Measurements from ENCODE around the gene GPC5.

DNA sequence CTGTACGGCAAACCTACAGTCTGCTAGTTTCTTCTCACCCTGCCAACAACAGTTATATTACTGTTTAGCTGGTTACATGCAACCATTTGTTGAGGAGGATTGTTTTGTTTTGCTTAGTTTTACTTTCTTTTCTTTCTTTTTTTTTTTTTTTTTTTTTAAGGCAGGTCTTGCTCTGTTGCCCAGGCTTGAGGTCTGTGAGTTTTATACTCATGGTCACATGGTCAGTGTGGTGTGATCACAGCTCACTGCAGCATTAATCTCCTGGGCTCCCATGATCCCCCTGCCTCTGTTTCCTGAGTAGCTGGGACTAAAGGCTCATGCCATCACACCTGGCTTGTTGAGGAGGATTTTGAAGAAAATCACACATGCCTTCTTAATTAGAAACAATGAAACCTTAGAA lies 505.6 kb downstream of the GPC5 start:
- no peak for TF ChIP-seq POLR2A (IDR thresholded peaks at IDR 0.05)
- TF ChIP-seq, protein P1, sequence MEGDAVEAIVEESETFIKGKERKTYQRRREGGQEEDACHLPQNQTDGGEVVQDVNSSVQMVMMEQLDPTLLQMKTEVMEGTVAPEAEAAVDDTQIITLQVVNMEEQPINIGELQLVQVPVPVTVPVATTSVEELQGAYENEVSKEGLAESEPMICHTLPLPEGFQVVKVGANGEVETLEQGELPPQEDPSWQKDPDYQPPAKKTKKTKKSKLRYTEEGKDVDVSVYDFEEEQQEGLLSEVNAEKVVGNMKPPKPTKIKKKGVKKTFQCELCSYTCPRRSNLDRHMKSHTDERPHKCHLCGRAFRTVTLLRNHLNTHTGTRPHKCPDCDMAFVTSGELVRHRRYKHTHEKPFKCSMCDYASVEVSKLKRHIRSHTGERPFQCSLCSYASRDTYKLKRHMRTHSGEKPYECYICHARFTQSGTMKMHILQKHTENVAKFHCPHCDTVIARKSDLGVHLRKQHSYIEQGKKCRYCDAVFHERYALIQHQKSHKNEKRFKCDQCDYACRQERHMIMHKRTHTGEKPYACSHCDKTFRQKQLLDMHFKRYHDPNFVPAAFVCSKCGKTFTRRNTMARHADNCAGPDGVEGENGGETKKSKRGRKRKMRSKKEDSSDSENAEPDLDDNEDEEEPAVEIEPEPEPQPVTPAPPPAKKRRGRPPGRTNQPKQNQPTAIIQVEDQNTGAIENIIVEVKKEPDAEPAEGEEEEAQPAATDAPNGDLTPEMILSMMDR (IDR thresholded peaks at IDR 0.05), result no peak

Data from testis (tissue), 2 donors.